Choroid plexus epithelial cell (primary cell): ENCODE measurements around the gene CCT5.

Source experiments
- DNase-seq: peaks from one replicate; pipeline ENCODE4 v3.0.0-alpha.2; 2010; ENCODE audit warnings: low read depth
- H3K4me3 ChIP-seq: 2 replicates; pipeline ENCODE4 v1.5.1; 2011; ENCODE audit warnings: low read depth, mild to moderate bottlenecking, control low read depth, low read length, moderate library complexity
- CTCF ChIP-seq: conservative IDR thresholded peaks from 2 replicates; pipeline ENCODE4 v1.5.1; 2011; ENCODE audit warnings: low read depth, mild to moderate bottlenecking, control low read depth, inconsistent platforms, low read length, moderate library complexity

The CCT5 gene

GRCh38 chr5:10254686-10255085, 4.6 kb downstream of the CCT5 start:
- TF ChIP-seq CTCF = no peak
- H3K4me3 ChIP-seq = no peak overlapping the region
- DNase-seq = no peak

- DNase-seq = no peak
- H3K4me3 ChIP-seq = no peak overlapping the region
- TF ChIP-seq CTCF = no peak
Measured at GRCh38 chr5:10257870-10258269, 7.8 kb downstream of the CCT5 start.

- TF ChIP-seq CTCF = no peak
Measured at GRCh38 chr5:10259899-10260298, 9.8 kb downstream of the CCT5 start.

GRCh38 chr5:10261065-10261464, 11.0 kb downstream of the CCT5 start:
- DNase-seq = no peak
- H3K4me3 ChIP-seq = no peak overlapping the region
- no peak for TF ChIP-seq CTCF

More at GRCh38 chr5:10259899-10260298, 9.8 kb downstream of the CCT5 start:
- no peak for DNase-seq
- H3K4me3 ChIP-seq = no peak overlapping the region

GRCh38 chr5:10262121-10262774, 12.2 kb downstream of the CCT5 start:
- no peak overlapping the region for H3K4me3 ChIP-seq
- TF ChIP-seq CTCF = no peak
- DNase-seq = no peak

GRCh38 chr5:10262995-10263394, 12.9 kb downstream of the CCT5 start:
- TF ChIP-seq CTCF = no peak
- H3K4me3 ChIP-seq = no peak overlapping the region
- no peak for DNase-seq

GRCh38 chr5:10264604-10265003, 14.5 kb downstream of the CCT5 start:
- no peak overlapping the region for H3K4me3 ChIP-seq
- no peak for TF ChIP-seq CTCF
- DNase-seq = peak; percentile 53
